Esophagus muscularis mucosa (tissue), 4 donors: ENCODE data around the gene METTL16. TPM values are rescaled to one million over a fixed set of nuclear protein-coding genes. Genes with fewer than 3 reads are reported as not detected.

Experiments used
- DNase-seq: peaks from one replicate; pipeline ENCODE4 v3.0.0-alpha.2; 2017; ENCODE audit errors: extremely low spot score
- H3K27ac ChIP-seq, 4 donors: fragments of 200-600 bp; sonication (generic); replicated peaks in 1 of 4; 1 replicate in 3 of 4; 2 replicates in 1 of 4; pipeline ENCODE4 v1.5.1; 2016 to 2019; ENCODE audit warnings: mild to moderate bottlenecking in 1 of 4
- H3K27me3 ChIP-seq, 4 donors: fragments of 200-600 bp; sonication (generic); one replicate each; pipeline versions ENCODE4 v1.5.1 to v1.6.0; 2016 to 2019
- H3K36me3 ChIP-seq, 4 donors: fragments of 200-600 bp; sonication (generic); one replicate each; pipeline ENCODE4 v1.5.1; 2016 to 2019
- H3K4me1 ChIP-seq, 4 donors: fragments of 200-600 bp; sonication (generic); one replicate each; pipeline ENCODE4 v1.5.1; 2016 to 2019
- H3K4me3 ChIP-seq, 4 donors: fragments of 200-600 bp; sonication (generic); 1 replicate in 2 of 4; 2 replicates in 2 of 4; pipeline ENCODE4 v1.5.1; 2016 to 2019; ENCODE audit warnings: mild to moderate bottlenecking in 4 of 4, moderate library complexity in 1 of 4
- H3K9me3 ChIP-seq, 4 donors: fragments of 200-600 bp; sonication (generic); 1 replicate in 3 of 4; 2 replicates in 1 of 4; pipeline ENCODE4 v1.5.1; 2016 to 2019
- EP300 ChIP-seq: sonication (generic); formaldehyde crosslinking; IDR thresholded peaks from one replicate; pipeline ENCODE4 v1.6.1; 2017; ENCODE audit warnings: antibody characterized with exemption
- POLR2A ChIP-seq: fragments of 450-650 bp; IDR thresholded peaks from one replicate; pipeline ENCODE4 v1.6.1; 2017; ENCODE audit warnings: antibody characterized with exemption, moderate library complexity, mild to moderate bottlenecking, low read depth
- POLR2AphosphoS5 ChIP-seq, 2 donors: sonication (generic); formaldehyde crosslinking; IDR thresholded peaks; one replicate each; pipeline ENCODE4 v1.6.1; 2017; ENCODE audit warnings: antibody characterized with exemption in 2 of 2
- WGBS: methylation state at CpG from one replicate; pipeline ENCODE4 v1.1.5; 2018; 5-methylcytosine and 5-hydroxymethylcytosine counted together
- intact Hi-C: fragments of 100-400 bp; cut with DNase I; formaldehyde crosslinking; loops from one replicate; pipeline ENCODE4 v1.15.1; 2023
- total RNA-seq, 4 donors: library from RNA; depleted of rRNA; stranded (reverse); fragments of >200 nt; gene quantifications; one replicate each; pipeline versions ENCODE4 v1.1.0 to v1.2.1, GENCODE V29; 2016
- TF ChIP-seq, protein P1 (sequence below), 3 experiments: fragments of 200-600 bp in 2 of 3; fragments of 450-650 bp in 1 of 3; sonication (generic) in 2 of 3; IDR thresholded peaks; one replicate each; pipeline ENCODE4 v1.5.1; 2017 to 2019; ENCODE audit warnings: antibody characterized with exemption in 3 of 3, mild to moderate bottlenecking in 2 of 3, moderate library complexity in 1 of 3

METTL16 gene
- total RNA-seq, 4 donors from 2014 or later = 18.9 to 28.8 (median 24.5) TPM

DNA sequence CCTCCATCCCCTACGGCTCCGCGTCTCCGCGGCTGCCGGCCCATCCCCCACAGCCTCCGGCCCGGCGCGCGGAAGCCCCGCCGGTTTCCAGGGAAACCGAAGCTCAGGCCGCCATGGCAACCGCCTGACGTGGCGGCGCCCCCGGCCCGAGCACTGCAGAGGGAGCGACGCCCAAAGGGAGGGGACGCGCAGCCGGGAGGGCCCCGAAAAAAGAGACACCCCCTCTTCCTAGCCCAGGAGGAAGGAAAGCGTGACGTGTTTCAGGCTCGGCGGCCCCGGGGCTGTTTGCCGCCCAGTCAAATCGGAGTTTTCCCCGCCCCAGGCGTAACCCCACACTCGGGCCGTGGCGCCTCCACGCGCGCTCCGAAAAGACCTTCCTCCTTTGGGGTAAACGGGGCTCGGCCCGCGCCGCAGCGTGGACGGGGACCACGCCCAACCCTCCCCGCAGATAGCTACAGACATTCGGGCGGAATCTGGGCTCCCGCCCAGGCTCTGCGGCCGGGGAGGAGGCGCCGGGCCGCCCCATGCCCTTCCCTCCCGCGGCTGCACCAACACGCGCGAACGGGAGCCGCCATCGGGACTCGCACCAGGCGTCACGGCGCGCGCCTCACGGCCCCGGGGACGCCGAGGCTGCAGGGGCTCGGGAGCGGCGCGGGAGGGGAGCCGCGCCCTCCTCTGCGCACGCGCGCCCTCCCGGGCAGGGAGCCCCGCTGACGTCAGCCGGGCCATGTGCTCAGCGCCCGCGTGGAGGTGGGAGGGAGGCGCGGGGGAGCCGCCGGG, 118.3 kb downstream of the METTL16 start:
- Histone ChIP-seq H3K27me3 (peaks cover 0 to 5% (median 0%) of the 10 kb centered on the region in 4 donors), H3K9me3 (no peaks in the 10 kb centered on the region), H3K27ac (peak overlapping the region; percentile 98 to 100 (median 100)), H3K4me1 (peaks cover 72 to 87% (median 85%) of the 10 kb centered on the region in 4 donors), H3K4me3 (peak overlapping the region; percentile 78 to 92 (median 86)), H3K36me3 (peaks cover 0 to 7% (median 0%) of the 10 kb centered on the region in 4 donors)
- no CpG with 5 or more reads among the region's 99 CpGs for WGBS
- intact Hi-C loops = no loop called here
- no peak for TF ChIP-seq EP300
- peak; percentile 83 for TF ChIP-seq POLR2A
- TF ChIP-seq POLR2AphosphoS5 (IDR thresholded peaks at IDR 0.05) = peak in 1 of 2 donors; percentile 88
- DNase-seq = peak; percentile 96

DNA sequence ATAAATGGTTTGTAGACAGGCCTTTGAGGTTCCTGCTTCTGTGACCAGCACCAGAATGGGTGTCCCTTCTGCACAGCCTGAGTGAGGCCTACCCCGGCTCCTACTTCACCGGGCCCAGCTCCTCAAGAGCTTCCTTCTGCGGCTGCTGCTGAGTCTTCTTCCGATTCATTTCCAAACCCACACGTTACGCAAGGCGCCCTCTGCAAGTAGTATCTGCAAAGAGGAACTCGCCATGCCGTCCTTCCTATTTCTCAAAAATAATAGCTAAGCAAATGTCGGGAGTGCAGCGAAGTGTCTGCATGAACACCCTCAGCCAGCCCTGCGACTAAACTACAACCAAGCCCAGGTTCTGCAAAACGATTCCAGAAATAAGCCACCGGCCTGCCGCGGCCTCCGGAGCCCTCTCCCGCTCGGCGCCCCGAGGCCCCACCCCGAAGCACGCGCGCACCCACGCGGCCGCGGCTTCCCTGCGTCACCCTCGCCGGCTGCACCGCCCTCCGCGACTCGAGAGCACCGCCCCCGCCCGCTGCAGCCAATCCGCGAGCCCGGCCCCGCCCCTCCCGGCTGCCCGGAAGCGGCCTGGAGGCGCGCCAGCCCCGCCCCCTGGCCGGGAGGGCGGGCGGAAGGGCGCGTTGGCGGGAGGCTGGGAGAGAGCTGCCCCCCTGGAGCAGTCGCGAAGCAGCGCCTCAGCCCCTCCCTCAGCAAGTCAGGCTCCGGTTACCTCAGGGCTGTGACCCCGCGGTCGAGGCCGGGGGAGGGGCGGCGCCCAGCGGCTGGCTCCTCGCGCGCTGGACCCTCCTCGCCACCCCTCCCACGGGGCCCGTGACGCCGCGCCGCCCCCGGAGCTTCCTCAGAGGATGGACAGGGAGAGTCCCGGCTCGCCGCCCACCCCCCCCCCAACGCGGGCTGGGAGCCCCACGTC, 119.2 kb downstream of the METTL16 start:
- intact Hi-C loops = no loop called here

DNA sequence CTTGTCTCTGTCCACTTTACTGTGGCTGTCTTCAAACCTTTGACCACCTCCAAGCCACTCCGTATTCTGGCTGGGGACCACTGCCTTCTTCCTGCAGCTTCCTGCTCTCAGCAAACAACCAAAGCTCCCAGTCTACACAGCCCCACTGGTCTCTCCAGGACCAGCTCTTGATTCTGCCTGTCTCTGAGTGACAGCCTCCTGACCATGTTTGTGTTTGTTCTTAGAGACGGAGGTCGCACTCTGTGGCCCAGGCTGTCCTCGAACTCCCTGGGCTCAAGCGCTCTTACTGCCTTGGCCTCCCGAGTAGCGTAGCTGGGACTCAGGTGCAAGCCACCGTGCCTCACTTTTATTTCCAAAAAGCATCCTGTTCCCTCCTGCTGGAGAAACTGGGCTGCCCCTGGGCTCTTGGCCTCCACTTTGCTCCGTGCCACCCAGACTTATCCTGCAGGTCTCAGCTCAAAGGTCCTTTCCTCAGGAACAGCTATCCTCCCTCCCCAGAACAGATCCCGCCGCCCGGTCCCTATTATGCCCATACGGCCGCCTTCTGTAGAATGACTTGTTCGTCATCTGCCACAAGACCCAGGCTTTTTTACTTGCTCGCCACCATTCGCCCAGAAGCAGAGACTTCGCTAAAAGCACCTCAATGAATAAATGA, 120.0 kb downstream of the METTL16 start:
- peak overlapping the region; percentile 98 to 100 (median 100) for H3K27ac ChIP-seq
- H3K4me1 ChIP-seq = peaks cover 58 to 83% (median 70%) of the 10 kb centered on the region in 4 donors
- TF ChIP-seq, protein P1, sequence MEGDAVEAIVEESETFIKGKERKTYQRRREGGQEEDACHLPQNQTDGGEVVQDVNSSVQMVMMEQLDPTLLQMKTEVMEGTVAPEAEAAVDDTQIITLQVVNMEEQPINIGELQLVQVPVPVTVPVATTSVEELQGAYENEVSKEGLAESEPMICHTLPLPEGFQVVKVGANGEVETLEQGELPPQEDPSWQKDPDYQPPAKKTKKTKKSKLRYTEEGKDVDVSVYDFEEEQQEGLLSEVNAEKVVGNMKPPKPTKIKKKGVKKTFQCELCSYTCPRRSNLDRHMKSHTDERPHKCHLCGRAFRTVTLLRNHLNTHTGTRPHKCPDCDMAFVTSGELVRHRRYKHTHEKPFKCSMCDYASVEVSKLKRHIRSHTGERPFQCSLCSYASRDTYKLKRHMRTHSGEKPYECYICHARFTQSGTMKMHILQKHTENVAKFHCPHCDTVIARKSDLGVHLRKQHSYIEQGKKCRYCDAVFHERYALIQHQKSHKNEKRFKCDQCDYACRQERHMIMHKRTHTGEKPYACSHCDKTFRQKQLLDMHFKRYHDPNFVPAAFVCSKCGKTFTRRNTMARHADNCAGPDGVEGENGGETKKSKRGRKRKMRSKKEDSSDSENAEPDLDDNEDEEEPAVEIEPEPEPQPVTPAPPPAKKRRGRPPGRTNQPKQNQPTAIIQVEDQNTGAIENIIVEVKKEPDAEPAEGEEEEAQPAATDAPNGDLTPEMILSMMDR (IDR thresholded peaks at IDR 0.05) = no peak
- TF ChIP-seq POLR2A = no peak
- no peak for TF ChIP-seq EP300
- TF ChIP-seq POLR2AphosphoS5 (IDR thresholded peaks at IDR 0.05) = no peak
- DNase-seq = no peak
- H3K27me3 ChIP-seq = peaks cover 0 to 5% (median 0%) of the 10 kb centered on the region in 4 donors
- no peaks in the 10 kb centered on the region for H3K9me3 ChIP-seq
- H3K36me3 ChIP-seq = peaks cover 3 to 23% (median 14%) of the 10 kb centered on the region in 4 donors
- 52% methylated on average over 18 of the region's 18 CpGs for WGBS
- intact Hi-C loops = no loop called here
- peak overlapping the region; percentile 78 to 92 (median 86) for H3K4me3 ChIP-seq

More for the DNA sequence above, 119.2 kb downstream of the METTL16 start:
- peaks cover 63 to 87% (median 78%) of the 10 kb centered on the region in 4 donors for H3K4me1 ChIP-seq
- peak overlapping the region; percentile 78 to 92 (median 86) for H3K4me3 ChIP-seq
- H3K36me3 ChIP-seq = peaks cover 0 to 15% (median 6%) of the 10 kb centered on the region in 4 donors
- H3K27ac ChIP-seq = peak overlapping the region; percentile 98 to 100 (median 100)
- H3K9me3 ChIP-seq = no peaks in the 10 kb centered on the region
- TF ChIP-seq EP300 (peak; percentile 27), POLR2A (peak; percentile 66), POLR2AphosphoS5 (IDR thresholded peaks at IDR 0.05) (peak in 1 of 2 donors; percentile 89)
- TF ChIP-seq, protein P1 (IDR thresholded peaks at IDR 0.05) = no peak
- WGBS = under 1% methylated on average over 23 of the region's 83 CpGs
- peak; percentile 99 for DNase-seq
- peaks cover 0 to 5% (median 0%) of the 10 kb centered on the region in 4 donors for H3K27me3 ChIP-seq

DNA sequence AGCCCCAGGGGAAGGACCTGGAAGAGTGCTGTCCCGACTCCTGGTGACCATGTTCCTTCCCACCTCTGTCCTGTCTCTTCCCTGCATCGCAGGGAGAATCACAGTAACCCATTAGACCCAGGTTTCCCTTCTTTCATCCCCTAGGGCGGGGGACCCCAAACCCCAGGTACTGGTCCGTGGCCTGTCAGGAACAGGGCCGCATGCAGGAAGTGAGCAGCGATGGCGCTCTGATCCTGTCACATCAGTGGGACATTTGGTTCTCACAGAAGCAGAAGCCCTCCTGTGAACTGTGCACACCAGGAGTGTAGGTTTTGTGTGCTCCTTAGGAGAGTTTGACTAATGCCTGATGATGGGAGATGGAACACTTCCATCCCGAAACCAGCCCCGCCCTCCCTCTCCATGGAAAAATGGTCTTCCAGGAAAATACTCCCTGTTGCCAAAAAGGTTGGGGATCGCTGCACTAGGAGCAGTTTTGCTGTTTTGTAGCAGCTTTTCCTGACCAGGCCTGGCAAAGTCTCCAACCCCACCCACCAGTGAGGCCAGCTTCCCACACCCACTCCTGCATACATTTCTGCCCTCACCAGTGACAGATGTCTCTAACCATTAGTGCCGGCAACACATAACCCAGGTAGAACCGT, 121.4 kb downstream of the METTL16 start:
- Histone ChIP-seq H3K27ac (peak overlapping the region; percentile 98 to 100 (median 100)), H3K36me3 (peaks cover 6 to 37% (median 27%) of the 10 kb centered on the region in 4 donors), H3K9me3 (no peaks in the 10 kb centered on the region), H3K4me3 (no peak overlapping the region), H3K4me1 (peaks cover 45 to 83% (median 64%) of the 10 kb centered on the region in 4 donors), H3K27me3 (peaks cover 0 to 5% (median 0%) of the 10 kb centered on the region in 4 donors)
- no peak for DNase-seq
- no peak for TF ChIP-seq POLR2A
- TF ChIP-seq POLR2AphosphoS5 (IDR thresholded peaks at IDR 0.05) = peak; percentile 28 to 50
- WGBS = 59% methylated on average over 12 of the region's 12 CpGs
- intact Hi-C loops = no loop called here

DNA sequence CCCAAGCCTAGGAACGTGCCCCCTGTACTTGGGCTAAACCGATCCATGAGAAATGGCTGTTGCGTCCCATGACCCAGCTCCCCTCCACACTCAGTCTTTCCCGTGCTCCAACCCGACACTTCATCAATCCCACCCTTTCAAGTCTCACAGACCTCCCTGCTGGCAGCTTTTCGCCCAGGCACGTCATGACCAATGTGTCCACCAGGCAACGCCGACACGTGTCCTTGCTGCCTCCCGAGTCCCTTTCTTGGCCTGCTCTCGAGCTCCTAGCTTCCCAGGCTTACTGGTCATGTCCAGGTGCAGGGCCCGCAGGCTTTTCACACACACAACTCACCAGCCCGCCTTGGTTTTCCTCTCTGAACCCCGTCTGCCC, 123.0 kb downstream of the METTL16 start:
- H3K27ac ChIP-seq = peak overlapping the region in 3 of 4 donors; percentile 100

More for the DNA sequence above, 123.0 kb downstream of the METTL16 start:
- 86% methylated on average over 15 of the region's 15 CpGs for WGBS
- Histone ChIP-seq H3K36me3 (peaks cover 6 to 44% (median 30%) of the 10 kb centered on the region in 4 donors), H3K4me3 (no peak overlapping the region), H3K27me3 (peaks cover 0 to 5% (median 0%) of the 10 kb centered on the region in 4 donors), H3K4me1 (peaks cover 31 to 79% (median 57%) of the 10 kb centered on the region in 4 donors), H3K9me3 (no peaks in the 10 kb centered on the region)
- TF ChIP-seq EP300 (no peak), POLR2A (no peak), POLR2AphosphoS5 (IDR thresholded peaks at IDR 0.05) (no peak)
- TF ChIP-seq, protein P1 (IDR thresholded peaks at IDR 0.05) = no peak
- DNase-seq = no peak
- intact Hi-C loops = no loop called here
